Esophagus squamous epithelium (tissue), 5 donors: ENCODE results near the gene TUBA8. TPM values are rescaled to one million over a fixed set of nuclear protein-coding genes. Genes with fewer than 3 reads are reported as not detected.

ENCODE experiments used
- DNase-seq: peaks from one replicate; lab custom pipeline; 2025; lab: John Stamatoyannopoulos, UW
- H3K27ac ChIP-seq, 4 donors: fragments of 200-600 bp; sonication (generic); one replicate each; pipeline ENCODE4 v1.5.1; 2016 to 2019; ENCODE audit warnings: mild to moderate bottlenecking in 1 of 4
- H3K27me3 ChIP-seq, 4 donors: fragments of 200-600 bp; sonication (generic); 1 replicate in 3 of 4; 2 replicates in 1 of 4; pipeline versions ENCODE4 v1.5.1 to v1.6.0; 2017 to 2021; ENCODE audit warnings: antibody characterized with exemption in 1 of 4
- H3K36me3 ChIP-seq, 3 donors: fragments of 200-600 bp; sonication (generic); one replicate each; pipeline ENCODE4 v1.5.1; 2016 to 2019
- H3K4me1 ChIP-seq, 3 donors: fragments of 200-600 bp; sonication (generic); one replicate each; pipeline ENCODE4 v1.5.1; 2017 to 2019
- H3K4me3 ChIP-seq, 4 donors: fragments of 200-600 bp; sonication (generic); 1 replicate in 3 of 4; 2 replicates in 1 of 4; pipeline ENCODE4 v1.5.1; 2016 to 2019; ENCODE audit warnings: mild to moderate bottlenecking in 2 of 4, moderate library complexity in 1 of 4
- H3K9me3 ChIP-seq, 3 donors: fragments of 200-600 bp; sonication (generic); one replicate each; pipeline ENCODE4 v1.5.1; 2016 to 2019
- POLR2A ChIP-seq, 4 donors: fragments of 450-650 bp; IDR thresholded peaks; one replicate each; pipeline ENCODE4 v1.6.1; 2017; ENCODE audit warnings: antibody characterized with exemption in 4 of 4, mild to moderate bottlenecking in 4 of 4, moderate library complexity in 3 of 4
- WGBS, 2 donors: methylation state at CpG; one replicate each; pipeline ENCODE4 v1.1.5; 2018; 5-methylcytosine and 5-hydroxymethylcytosine counted together
- intact Hi-C: fragments of 100-400 bp; cut with DNase I; formaldehyde crosslinking; loops from one replicate; pipeline ENCODE4 v1.15.0; 2022
- total RNA-seq, 4 donors: library from RNA; depleted of rRNA; stranded (reverse); fragments of >200 nt; gene quantifications; one replicate each; pipeline ENCODE4 v1.1.0, GENCODE V29; 2016
- TF ChIP-seq, protein P1 (sequence below), 6 experiments: fragments of 450-650 bp in 4 of 6; fragments of 200-600 bp in 2 of 6; sonication (generic) in 2 of 6; IDR thresholded peaks; one replicate each; pipeline ENCODE4 v1.5.1; 2016 to 2019; ENCODE audit warnings: antibody characterized with exemption in 6 of 6, mild to moderate bottlenecking in 4 of 6, moderate library complexity in 4 of 6
- donor health status: DM: yes; HTN: yes; CAD: no.

Gene TUBA8
- total RNA-seq, 4 donors from 2014 or later = 0.57 to 2.1 TPM; not detected in 2

DNA sequence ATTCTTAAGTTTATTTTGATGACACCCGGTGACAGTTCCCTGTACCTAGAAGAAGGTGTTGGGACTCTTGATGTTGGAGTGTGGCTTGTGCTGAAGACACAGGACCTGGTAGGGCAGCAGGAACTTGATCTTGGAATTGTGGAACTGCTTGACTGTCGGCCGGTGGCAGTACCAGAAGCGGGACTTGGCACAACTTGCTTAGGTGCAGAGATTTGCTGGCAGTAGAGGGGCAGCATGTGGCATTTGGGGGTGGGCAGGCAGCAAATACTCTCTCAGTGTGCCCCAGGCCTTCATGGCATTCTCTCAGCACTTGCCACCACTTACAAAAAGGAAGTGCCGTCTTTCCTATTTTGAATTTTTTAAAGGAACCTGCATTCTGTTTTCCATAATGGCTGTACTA lies 29.2 kb upstream of the TUBA8 start:
- Histone ChIP-seq H3K27me3 (no peaks in the 10 kb centered on the region), H3K4me1 (peaks cover 16 to 30% (median 21%) of the 10 kb centered on the region in 3 donors), H3K4me3 (no peak overlapping the region), H3K36me3 (peaks cover 11 to 70% (median 14%) of the 10 kb centered on the region in 3 donors), H3K27ac (no peak overlapping the region), H3K9me3 (no peaks in the 10 kb centered on the region)
- no peak for DNase-seq
- TF ChIP-seq, protein P1, sequence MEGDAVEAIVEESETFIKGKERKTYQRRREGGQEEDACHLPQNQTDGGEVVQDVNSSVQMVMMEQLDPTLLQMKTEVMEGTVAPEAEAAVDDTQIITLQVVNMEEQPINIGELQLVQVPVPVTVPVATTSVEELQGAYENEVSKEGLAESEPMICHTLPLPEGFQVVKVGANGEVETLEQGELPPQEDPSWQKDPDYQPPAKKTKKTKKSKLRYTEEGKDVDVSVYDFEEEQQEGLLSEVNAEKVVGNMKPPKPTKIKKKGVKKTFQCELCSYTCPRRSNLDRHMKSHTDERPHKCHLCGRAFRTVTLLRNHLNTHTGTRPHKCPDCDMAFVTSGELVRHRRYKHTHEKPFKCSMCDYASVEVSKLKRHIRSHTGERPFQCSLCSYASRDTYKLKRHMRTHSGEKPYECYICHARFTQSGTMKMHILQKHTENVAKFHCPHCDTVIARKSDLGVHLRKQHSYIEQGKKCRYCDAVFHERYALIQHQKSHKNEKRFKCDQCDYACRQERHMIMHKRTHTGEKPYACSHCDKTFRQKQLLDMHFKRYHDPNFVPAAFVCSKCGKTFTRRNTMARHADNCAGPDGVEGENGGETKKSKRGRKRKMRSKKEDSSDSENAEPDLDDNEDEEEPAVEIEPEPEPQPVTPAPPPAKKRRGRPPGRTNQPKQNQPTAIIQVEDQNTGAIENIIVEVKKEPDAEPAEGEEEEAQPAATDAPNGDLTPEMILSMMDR (IDR thresholded peaks at IDR 0.05) = no peak
- no peak for TF ChIP-seq POLR2A (IDR thresholded peaks at IDR 0.05)
- intact Hi-C loops = no loop called here
- WGBS, 2 donors = 80 to 87% methylated on average over 3 to 5 of the region's 5 CpGs

DNA sequence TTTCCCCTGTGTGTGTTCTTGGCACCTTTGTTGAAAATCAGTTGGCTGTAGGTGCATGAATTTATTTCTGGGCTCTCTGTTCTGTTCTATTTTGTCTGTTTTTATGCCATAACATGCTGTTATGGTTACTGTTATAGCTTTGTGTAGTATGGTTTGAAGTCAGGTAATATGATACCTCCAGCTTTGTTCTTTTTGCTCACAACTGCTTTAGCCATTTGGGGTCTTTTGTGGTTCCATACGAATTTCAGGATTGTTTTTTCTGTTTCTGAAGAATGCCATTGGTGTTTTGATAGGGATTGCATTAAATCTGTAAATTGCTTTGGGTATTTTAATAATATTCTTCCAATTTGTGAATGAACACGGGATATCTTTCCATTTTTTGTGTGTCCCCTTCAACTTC lies 28.1 kb upstream of the TUBA8 start:
- DNase-seq = no peak
- H3K4me1 ChIP-seq = peaks cover 9 to 20% (median 11%) of the 10 kb centered on the region in 3 donors
- peaks cover 15 to 81% (median 18%) of the 10 kb centered on the region in 3 donors for H3K36me3 ChIP-seq
- H3K9me3 ChIP-seq = no peaks in the 10 kb centered on the region
- H3K27ac ChIP-seq = no peak overlapping the region
- 63 to 65% methylated on average over 2 of the region's 2 CpGs for WGBS, 2 donors
- TF ChIP-seq, protein P1 (IDR thresholded peaks at IDR 0.05) = no peak
- TF ChIP-seq POLR2A (IDR thresholded peaks at IDR 0.05) = no peak
- no peak overlapping the region for H3K4me3 ChIP-seq
- H3K27me3 ChIP-seq = no peaks in the 10 kb centered on the region
- intact Hi-C loops = no loop called here

DNA sequence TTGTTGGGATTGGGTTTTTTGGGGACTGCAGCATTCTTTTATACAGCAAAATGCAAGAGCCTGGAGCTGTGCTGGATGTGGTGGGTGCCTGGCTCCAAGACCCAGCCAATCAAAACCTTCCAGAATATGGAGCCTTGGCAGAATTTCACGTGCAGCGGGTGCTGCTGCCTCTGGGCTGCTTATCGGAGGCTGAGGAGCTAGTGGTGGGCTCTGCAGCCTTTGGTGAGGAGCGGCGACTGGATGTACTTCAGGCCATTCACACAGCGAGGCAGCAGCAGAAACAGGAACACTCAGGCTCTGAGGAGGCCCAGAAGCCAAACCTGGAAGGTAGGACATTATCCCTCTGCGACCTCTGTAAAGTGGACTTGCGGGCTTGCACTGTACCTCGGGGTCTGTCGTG lies 27.2 kb upstream of the TUBA8 start:
- TF ChIP-seq, protein P1 (IDR thresholded peaks at IDR 0.05) = no peak
- no peak for TF ChIP-seq POLR2A (IDR thresholded peaks at IDR 0.05)
- intact Hi-C loops = no loop called here
- DNase-seq = no peak
- no peaks in the 10 kb centered on the region for H3K27me3 ChIP-seq
- no peak overlapping the region for H3K4me3 ChIP-seq
- peaks cover 9 to 19% (median 10%) of the 10 kb centered on the region in 3 donors for H3K4me1 ChIP-seq
- 79 to 83% methylated on average over 2 to 5 of the region's 10 CpGs for WGBS, 2 donors
- H3K36me3 ChIP-seq = peaks cover 24 to 90% (median 26%) of the 10 kb centered on the region in 3 donors
- no peak overlapping the region for H3K27ac ChIP-seq
- H3K9me3 ChIP-seq = no peaks in the 10 kb centered on the region

DNA sequence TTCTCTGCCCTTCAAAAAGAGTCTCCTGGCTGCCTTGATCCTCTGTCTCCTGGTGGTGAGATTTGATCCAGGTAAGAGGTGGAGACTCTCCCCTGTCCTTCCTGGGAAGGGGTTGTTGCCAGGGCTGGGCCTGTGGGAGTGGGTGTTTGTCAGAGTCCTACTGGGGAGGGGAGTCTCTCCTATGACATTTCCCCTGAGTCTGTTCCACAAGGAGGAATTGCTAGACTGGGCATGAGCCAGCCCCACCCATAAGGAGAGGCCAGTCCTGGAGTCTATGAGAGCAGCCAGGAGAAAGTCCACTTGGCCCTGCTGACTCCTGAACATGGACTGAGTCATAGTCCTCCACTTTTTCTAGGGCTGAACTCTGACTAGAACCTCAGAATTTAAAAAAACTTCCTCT lies 25.4 kb upstream of the TUBA8 start:
- TF ChIP-seq, protein P1 (IDR thresholded peaks at IDR 0.05) = no peak
- TF ChIP-seq POLR2A (IDR thresholded peaks at IDR 0.05) = no peak
- intact Hi-C loops = no loop called here
- peaks cover 0 to 5% (median 0%) of the 10 kb centered on the region in 3 donors for H3K4me1 ChIP-seq
- no peaks in the 10 kb centered on the region for H3K27me3 ChIP-seq
- DNase-seq = no peak
- H3K36me3 ChIP-seq = peaks cover 24 to 100% (median 26%) of the 10 kb centered on the region in 3 donors
- H3K9me3 ChIP-seq = no peaks in the 10 kb centered on the region
- no peak overlapping the region for H3K27ac ChIP-seq
- no peak overlapping the region for H3K4me3 ChIP-seq

DNA sequence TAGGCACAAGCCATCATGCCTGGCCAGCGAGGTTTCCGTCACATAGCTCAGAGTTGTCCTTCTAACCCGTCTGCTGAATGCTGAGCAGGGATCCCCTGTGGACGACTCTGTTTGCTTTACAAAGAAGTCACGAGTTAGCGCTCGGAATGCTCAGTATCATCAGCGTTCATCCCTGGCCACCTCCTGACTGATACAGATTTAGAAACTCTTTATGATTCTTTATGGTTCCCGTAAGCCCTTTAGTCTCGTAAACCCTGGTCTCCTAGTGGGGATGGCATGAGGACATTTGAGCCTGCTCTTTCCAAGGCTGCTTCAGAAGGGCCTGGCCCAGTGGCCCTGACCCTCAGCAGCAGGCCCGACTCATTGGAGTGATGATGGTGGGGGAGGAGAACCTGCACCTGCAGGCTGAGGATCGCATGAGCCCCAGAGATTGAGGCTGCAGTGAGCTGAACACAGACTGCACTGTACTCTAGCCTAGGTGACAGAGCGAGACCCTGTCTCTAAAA lies 23.2 kb upstream of the TUBA8 start:
- WGBS, 2 donors = 77% methylated on average over 6 to 9 of the region's 13 CpGs
- peaks cover 23 to 88% (median 24%) of the 10 kb centered on the region in 3 donors for H3K36me3 ChIP-seq
- H3K27ac ChIP-seq = no peak overlapping the region
- intact Hi-C loops = no loop called here
- no peak for TF ChIP-seq POLR2A (IDR thresholded peaks at IDR 0.05)
- TF ChIP-seq, protein P1 (IDR thresholded peaks at IDR 0.05) = no peak
- no peaks in the 10 kb centered on the region for H3K27me3 ChIP-seq
- H3K4me1 ChIP-seq = peaks cover 4 to 17% (median 5%) of the 10 kb centered on the region in 3 donors
- no peak overlapping the region for H3K4me3 ChIP-seq
- no peak for DNase-seq
- no peaks in the 10 kb centered on the region for H3K9me3 ChIP-seq
